ENCODE measurements around the gene PRM3.

Gene PRM3

DNA sequence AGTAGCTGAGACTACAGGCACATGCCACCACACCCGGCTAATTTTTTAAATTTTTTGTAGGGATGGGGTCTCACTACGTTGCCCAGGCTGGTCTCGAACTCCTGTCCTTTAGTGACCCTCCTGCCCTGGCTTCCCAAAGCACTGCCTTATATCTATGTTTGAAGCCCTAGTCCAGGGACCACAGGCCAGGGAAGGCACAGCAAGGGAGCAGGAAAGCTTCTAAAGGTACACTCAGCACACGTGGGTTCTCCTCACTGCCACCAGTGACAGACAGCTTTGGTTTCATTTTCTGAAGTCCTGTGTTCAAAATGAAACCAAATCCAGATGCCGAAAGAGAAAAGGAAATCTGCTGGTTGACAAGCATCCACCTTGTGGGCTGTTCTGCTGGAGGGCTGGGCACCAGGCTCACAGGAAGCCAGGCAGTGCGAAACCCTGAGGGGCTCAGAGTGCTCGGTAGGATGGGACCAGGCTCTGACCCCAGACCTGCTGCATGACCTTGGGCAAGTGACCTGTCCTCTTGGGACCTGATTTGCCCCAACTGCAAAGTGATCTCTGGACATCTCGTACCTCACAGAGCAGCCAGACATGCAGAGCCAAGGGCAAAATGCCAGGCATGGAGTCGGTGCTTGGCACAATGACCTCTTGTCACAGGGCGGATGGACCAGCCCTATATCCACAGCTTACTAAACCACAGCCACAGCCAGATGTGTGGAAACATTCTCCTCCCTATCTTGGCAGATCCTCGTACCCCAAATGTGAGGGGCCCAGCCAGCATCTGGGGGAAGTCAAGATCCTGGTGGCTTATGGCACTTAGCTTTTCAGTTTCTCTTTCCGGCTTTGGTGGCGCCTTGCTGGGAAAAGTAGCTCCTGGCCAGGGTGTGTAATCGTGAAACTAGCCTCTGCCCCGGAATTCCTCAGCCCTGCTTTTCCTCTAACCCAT, 14.6 kb downstream of the PRM3 start:
- DNase-seq = no peak

DNA sequence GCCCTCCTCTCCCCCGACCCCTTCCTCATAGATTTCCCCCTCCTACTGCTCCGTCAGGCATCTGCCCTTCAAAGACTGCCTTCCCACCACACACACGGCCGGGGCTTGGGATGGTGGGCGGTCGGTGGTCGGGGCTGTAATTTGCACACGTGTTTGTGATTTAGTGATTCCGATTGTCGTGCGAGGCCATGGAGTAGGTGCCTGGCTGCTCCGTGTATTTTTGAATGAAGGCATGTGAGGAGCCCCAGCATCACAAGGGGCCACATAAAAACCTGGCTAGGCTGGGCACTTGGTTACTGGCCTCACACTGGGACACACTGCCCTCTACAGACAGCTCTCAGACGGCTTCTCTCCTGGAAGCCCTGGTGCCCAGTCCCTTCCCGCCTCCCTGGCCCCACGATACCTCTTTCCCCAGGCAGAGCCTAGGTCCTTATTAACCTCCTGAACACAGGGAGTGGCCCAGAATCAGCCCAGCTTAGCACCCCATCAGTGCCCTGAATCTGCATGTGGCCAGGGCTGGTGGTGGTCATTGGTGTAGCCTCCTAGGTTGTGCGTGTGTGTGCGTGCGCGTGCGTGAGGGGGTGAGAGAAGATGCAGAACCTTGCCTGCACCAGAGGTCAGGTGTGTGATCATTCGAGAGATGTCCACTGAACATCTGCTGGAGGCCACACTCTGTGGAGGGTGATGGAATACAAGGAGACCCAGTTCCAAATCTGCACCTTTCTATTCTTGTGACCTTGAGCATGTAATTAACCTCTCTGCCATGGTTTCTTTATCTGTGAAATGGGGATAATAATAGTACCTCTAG, 16.1 kb downstream of the PRM3 start:
- peak; percentile 74 for DNase-seq

DNA sequence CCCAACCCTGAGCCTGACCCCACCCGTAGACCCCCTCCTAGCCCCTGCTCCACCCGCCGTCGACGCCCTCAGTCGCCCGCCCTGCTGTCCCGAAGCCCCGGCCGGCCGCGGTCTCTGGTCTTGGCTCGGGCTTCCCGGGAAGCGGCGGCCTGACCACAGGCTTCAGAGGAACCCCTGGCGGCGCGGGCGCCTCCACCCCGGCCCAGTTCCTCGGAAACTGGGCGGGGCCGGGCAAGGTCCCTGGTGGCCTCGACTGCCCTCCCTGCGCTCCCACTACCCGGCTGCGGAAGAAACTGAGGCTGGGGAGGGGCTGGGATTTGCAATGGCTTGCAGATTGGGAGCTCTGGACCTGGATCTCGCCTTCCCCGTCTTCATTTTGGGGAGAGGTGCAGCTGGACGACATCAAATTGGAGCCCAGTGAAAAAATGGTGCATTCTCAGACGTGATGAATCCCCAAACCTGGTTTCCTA, 16.7 kb downstream of the PRM3 start:
- DNase-seq = no peak

DNA sequence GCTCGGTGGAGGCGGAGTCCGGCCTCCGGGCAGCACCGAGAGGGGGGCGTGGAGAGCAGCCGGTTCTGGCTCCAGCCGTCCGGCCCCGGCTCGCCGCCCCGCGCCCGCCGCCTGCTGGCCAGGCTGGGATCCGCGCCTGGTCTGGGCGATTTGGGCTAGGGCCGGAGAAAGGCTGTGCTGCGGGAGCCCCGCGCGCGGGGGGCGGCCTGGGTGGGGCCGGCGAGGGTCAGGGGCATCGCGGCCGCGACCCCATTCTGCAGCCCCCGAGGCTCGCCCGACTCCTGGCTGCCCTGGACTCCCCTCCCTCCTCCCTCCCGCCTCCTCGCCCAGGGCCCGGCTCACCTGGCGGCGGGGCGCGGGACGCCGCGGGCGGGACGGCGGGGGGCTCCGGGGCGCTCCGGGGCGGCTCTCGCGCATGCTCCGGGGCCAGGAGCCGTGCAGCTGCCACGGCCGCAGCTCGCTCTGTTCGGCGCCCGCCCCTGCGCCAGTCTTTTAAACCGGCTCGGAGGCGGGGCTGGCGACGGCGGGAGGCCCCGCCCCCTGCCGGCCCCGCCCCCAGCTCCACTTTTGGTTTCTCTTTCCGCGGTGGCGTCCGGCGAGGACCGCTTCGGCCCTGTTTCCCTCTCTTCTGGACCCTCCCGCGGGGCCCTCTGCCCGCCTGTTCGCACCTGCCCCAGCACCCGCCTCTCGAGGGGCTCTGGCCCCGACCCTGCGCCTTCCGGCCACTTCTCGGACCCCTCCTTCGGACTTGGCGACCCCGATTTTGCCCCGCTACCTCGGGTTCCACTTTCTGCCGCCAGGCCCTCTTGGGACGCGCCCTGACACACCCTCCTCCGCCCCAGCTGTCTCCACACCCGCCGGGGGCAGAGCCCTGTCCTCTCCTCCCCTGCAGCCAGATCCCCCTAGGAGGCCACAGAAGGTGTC, 17.4 kb downstream of the PRM3 start, which contains the start of gene SOCS1:
TSS of gene SOCS1 (minus strand) at position 468 of the 924 bp plus-strand sequence. CDS start 726 bp downstream, outside the sequence.
- peak; percentile 69 for DNase-seq

DNA sequence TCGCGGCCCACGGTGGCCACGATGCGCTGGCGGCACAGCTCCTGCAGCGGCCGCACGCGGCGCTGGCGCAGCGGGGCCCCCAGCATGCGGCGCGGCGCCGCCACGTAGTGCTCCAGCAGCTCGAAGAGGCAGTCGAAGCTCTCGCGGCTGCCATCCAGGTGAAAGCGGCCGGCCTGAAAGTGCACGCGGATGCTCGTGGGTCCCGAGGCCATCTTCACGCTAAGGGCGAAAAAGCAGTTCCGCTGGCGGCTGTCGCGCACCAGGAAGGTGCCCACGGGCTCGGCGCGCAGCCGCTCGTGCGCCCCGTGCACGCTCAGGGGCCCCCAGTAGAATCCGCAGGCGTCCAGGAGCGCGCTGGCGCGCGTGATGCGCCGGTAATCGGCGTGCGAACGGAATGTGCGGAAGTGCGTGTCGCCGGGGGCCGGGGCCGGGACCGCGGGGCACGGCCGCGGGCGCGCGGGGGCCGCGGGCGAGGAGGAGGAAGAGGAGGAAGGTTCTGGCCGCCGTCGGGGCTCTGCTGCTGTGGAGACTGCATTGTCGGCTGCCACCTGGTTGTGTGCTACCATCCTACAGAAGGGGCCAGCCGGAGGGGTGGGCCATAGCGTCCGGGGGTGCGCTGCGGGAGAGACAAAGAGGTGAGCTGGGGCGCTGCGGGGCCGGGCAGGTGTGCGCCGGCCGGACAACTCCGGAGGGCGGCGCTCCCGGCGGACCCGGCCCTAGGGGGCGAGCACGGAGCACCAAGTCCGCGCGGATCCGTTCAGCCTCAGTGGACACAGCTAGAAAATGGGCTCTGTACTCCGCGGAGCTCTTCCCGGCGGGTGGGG, 18.3 kb downstream of the PRM3 start:
- DNase-seq = peak; percentile 31

DNA sequence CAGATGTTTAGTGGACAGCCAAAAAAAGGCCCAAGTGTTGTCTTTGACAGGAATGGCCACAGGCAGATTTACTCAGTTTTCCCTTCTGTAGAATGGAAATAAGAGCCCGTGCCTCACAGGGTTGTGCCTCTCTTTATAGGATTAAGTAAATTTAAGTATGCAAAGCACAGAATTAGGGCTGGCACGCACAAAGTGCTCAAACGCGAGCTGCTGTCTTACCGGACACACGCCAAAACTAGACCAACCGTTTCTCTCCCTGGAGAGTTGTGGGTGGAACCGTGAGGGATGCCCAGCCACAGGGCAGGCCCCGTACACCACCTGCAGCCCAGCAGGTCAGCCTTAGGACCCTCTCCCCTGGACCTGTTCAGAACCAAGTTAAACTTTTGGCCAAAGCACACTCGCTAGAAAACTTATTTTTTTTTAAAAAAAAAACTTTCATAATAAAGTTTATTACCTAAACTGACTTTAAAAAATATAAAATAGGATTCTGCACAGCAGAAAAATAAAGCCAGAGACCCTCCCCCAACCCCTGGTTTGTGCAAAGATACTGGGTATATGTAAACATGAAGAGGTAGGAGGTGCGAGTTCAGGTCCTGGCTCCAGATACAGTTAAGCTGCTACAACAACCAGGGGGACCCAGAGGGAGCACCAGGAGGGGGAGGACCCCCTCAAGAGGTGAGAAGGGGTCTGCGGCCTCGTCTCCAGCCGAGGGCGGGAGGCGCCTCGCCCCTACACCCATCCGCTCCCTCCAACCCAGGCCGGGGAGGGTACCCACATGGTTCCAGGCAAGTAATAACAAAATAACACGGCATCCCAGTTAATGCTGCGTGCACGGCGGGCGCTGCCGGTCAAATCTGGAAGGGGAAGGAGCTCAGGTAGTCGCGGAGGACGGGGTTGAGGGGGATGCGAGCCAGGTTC, 19.2 kb downstream of the PRM3 start:
- DNase-seq = no peak

DNA sequence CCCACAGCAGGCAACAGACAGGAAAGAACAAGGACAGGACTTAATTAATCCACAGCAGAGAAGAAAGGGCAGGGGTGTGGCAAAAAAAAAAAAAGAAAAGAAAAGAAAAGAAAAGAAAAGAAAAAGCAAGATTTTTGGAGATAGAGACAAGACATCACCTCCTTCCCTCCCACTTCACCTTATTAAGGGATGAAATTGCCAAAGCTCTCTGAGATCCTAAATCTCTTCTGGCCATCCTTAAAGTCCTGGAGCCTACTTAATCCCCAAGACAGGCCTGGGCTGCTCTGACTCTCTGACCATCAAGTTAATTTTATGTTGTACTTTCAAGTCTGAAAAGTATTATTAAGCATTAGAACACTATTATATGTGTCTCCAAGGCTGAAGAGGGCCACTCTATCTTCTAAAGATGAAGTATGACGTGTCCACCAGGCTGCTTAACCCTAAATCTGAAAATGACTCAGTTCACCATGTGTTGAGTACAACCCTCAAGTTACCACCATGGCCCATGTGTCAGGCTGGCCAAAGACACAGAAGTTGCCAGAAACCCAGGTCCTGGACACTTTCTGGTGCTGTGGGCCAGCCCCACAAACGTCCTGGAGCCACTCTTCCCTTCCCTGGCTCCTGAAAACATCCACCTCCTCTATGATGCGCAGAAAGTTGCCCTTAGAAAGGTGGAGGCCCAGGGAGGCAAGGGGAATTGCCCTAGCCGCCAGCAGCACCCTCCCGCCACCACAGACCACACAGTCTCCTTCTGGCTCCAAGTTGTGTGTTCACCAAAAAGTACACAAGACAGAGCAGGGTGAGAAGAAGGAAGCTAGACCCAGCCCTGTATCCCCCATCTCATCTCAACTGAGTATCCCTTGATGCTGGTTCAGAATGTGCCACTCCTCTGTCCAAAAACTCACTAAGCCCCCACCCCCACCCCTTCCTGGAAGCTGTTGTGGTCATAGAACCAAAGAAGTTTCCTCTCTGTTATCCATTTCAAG, 20.1 kb downstream of the PRM3 start:
- no peak for DNase-seq

DNA sequence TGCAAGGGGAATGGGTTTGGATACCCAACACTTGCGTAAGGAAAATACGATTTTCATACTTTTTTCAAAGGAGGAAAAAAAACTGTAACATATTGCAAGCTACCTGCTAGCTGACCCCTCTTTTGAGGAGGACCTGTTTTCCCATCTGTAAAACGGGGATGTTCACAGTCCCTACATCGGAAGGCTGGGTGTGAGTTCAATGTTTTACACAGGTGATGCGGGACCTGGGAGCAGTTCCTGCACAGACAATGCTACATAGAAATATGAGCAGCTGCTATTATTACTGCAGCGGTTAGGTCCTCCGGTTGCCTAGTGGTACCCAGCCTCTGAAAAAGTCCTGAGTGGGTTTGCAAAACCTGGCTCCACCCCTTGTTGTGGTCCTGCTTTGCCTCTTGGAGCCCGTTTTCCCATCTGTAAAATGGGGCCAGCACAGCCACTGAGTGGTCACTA, 20.9 kb downstream of the PRM3 start:
- no peak for DNase-seq

DNA sequence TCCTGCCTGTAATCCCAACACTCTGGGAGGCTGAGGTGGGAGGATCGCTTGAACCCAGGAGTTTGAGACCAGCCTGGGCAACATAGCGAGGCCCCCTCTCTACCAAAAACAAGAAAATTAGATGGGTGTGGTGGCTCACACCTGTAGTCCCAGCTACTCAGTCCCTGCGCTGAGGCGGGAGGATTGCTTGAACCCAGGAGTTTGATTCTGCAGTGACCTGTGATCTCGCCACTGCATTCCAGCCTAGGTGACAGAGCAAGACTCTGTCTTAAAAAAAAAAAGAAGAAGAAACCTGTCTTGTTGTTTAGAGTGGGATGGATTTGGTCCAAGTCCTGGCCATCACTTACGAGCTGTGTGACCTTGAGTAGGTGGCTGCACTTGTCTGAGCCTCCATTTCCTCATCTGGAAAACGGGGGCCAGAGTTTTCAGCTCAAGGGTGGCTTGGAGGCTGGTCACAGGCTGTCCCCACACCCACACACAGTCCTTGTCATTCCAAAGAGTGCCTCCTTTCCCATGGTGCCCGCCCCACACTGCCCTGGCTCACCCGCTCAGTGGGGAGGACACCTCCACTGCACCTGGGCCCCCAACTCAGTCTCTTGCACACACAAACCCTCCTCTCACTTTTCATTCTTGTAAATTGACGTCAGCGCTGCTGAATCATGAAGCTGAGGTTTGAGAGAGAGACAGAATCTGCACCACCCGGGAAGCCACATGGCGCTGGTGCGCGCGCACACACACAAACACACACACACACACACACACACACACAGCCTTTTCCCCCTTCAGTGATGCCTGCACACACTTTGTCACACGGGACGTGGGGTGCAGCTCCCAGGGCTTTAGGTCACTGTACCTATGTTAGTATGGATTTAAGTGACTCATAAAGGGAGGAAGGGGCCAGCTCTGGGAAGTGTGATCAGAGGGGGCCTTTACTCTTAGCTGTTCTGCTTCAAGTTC, 21.6 kb downstream of the PRM3 start:
- DNase-seq = no peak

DNA sequence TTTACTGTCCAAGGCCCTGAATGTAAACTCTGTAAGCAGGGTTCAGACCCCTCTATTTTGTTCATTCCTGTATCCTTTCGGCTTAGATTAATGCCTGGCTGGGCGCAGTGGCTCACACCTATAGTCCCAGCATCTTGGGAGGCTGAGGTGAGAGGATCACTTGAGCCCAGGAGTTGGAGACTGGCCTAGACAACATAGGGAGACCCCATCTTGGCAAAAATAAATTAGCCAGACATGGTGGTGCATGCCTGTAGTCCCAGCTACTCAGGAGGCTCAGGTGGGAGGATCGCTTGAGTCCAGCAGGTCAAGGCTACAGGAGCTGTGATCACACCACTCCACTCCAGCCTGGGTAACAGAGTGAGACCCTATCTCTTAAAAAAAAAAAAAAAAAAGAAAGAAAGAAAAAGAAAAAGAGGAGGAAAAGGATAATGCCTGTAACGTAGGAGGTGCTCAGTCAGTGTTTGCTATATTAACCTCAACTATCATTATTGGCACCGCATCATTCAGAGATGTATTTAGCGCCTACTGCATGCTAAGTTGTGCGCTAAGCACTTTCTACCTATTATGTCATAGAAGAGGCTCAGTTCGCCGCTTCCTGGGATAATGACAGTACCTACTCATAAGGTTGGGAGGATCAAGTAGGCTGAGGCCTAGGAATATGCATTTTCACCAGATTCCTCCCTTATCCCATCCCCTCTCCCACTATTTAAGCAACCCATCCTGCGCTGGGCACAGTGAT, 22.5 kb downstream of the PRM3 start:
- DNase-seq = no peak

DNA sequence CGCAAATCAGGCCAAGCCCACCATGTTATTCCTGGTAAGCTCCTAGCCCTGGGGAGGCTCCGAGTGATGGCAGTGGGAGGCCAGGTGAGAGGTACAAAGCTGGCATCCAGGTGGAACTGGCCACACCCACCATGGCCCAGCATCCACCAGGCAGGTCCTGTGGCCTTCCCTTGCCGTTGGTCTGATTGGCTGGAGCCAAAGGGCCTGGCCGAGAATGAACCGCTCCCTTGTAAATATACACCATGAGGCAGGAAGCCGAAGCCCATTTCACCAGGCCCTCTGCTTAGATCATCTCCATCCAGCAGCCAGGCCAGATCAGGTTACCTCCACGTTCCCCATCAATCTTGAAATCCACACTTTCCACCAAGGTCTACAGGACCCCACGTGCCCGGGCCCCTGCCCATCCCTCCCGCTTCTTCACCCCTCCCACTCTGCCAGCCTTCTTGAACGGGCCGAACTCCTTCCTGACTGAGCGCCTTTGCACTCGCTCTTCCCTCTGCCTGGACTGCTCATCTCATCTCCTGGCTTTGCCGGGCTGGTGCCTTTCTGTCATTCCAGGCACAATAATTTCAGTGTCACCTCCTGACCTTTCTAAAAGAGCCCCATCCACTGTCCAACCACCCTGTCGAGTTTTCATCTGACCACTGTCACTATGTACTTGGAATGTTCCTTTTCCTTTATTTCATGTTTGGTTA, 23.2 kb downstream of the PRM3 start:
- no peak for DNase-seq

DNA sequence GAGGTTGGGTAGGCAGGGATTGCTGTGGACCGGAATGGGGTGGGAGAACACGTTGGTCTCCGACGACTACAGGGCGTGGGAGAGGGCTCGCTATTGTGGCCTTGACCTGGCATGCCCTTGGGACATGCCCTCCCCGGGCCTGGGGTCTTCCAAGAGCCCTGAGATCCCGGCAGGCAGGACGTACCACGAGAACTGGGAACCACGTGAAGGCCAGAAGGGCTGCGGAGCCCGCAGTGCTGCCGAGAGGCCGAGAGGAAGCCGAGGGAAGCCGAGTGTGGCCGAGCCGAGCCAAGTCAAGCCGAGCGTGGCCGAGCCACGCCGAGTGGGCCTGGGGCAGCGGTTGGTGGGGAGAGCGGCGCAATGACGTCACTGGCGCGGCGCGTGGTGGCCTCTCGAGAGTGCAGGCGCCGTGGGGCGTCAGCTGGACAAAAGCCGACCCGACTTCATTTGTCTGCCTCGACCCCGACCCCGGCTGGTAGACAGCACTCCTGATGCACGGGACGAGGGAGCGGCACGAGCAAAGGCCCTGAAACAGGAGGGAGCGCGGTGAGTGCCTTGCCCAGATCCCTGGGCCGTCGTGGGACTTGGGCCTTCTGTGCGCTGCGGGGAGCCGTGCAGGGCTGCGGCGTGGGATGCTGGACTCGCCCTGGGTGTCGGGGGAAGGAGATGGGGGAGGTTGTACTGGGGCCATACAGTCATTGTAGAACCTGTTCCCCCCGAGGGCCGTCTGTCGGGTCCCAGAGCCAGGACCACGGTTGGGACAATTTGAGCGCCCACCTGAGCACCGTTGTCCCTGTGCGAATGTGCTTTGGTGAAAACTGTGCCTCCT, 24.0 kb downstream of the PRM3 start:
- no peak for DNase-seq

DNA sequence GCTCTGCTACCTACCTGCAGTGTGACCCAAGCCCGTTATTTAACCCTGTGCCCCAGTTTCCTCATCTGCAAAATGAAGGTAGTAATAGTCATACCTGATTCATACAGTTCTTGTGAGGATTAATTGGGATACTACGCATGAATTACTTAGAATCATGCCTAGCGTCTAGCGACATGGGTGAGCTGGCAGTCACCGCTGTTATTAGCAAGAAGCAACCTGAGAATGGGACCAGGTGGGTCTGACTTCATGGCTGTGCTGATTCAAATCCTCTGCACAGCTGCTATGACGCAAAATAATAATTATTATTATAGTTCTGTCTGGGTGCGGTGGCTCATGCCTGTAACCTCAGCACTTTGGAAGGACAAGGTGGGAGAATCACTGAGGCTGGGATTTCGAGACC, 25.3 kb downstream of the PRM3 start:
- DNase-seq = no peak

DNA sequence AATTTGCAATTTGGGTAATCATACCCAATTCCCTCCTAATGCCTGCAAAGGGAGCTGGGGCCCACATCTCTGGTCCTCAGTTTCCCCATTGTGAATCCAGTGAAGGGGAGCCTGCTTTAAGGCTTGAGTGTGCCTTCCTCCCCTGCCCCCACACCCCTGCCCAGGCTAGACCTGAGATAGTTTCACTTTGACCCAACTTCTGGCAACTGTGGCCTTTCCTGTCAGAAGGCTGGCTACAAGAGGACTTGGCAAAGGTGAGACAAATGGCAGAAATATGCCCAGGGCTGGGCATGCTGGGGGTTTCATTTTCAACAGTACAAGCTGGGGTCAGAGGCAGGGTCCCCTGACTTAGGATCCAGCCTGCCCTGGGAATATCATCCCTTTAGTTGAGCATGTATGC, 27.4 kb downstream of the PRM3 start:
- no peak for DNase-seq

DNA sequence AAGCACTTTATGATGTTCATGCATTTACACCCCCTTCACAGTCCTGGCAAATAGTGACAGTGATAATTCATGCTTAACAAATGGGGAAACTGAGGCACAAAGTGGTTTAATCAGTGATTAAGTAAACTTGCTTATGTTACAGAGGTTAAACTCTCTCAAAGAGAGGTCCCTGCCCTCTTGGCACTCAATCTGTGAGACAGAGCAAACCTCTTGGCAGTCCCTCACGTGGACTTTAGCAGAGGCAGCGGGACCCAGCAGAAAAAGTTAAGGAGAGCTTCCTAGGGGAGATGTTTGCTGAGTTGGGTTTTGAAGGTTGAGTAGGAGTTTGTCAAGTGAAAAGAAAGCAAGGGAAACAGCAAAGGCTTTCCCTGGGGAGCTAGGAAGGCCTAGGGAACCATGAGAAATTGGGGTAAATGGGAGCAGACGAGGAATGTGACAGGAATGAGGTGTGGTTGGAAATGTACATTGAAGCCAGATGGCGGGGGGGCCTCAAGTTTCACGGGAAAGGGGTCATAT, 28.1 kb downstream of the PRM3 start:
- DNase-seq = no peak

Measured in NCI-H1105 treated with DMSO at 0.1 percent for 48 hours (cell line).